NCI-H1092 treated with DMSO at 0.1 percent for 48 hours (cell line): Measurements from ENCODE around the gene CCDC3.

ENCODE experiments used
- DNase-seq: peaks from one replicate; lab custom pipeline; 2025; lab: John Stamatoyannopoulos, UW

Gene CCDC3

DNA sequence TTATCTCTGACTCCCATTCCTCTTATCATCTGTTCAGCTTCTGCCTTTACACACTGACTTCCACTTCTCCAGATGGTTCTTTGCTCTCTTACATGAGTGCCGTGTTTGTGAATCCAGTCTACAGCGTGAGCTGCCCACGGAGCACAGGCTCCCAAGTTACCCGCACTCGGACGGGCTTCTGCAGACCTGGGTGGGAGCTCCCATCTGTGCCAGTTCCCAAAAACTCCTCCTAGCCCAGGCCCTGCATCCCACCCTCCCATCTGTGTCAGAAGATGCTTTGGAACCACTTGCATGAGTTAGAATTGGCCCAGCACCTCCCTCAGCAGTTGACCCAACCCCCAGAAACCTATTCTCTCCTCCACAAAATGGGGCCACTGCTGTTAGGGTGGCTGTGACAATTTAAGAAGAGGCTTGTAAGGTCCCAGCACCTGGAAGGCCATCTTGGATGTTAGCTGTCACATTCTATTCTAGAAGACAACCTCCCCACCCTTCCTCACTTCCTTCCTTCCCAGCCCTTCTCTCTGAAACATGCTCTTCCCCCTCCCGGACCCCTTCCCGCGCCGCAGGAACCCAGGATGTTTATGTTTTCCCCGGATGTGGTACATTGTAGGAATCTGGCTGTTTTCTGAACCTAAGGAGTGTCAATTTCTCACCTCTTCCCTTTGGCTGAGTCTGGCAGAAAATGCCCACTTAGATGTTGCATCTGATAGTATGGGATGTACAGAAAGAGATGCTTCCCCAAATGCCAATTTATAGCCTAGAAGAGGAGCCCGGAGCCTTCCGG is 79.2 kb downstream of the CCDC3 start:
- no peak for DNase-seq

DNA sequence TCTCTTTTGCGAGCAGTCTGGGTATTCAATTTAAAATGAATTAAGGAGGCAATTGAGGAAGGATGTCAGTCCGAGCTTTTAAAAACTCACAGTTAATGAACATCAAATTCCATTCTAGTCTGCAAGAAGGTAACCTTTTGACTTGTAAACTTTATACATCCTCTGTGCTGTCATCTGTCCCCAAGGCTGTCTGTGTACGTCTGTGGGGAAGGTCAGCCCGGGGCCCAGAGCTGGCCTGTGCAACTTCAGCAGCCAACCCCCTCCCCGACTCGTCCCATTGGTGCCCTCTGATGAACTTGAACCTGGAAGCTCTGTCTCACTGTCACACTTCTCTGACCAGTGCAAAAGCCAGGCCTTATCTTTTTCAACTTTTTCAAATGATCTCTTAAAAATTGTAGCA is 80.3 kb downstream of the CCDC3 start:
- DNase-seq, result no peak

DNA sequence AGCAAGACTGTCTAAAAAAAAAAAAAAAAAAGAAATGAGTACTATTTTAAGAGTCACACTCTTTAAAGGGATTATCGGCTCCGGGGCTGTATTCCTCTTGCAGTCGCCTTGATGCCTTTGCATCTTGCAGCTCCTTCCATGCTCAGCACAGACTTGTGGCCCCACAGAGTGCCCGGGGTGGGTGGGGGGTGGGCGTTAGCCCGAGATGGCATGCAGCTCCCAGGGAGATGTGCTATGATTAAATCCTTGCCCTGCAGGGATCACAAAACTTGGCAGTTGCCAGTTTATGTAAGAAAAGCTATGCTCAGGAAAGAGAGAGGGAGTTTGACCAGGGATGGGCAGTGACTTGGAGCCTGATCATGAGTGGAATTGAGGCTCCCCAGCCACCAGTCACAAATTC is 81.9 kb downstream of the CCDC3 start:
- no peak for DNase-seq

DNA sequence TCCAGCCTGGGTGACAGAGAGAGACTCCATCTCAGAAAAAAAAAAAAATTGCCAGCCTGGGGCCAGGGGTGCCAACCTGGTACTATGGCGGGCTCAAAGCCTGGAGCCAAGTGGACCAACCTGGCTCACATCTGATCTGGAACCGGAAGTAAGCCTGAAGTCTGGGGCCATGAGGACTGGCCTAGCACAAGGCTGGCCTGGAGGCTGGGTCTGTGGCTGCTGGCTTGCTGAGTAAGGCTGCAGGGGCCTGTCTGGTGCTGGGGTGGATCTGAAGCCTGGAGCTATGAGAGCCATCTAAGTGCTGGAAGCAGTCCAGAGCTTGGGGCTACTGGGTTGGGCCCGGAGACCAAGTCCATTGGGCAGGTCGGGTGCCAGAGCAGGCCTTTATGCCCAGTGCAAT is 84.9 kb downstream of the CCDC3 start:
- DNase-seq, result no peak

DNA sequence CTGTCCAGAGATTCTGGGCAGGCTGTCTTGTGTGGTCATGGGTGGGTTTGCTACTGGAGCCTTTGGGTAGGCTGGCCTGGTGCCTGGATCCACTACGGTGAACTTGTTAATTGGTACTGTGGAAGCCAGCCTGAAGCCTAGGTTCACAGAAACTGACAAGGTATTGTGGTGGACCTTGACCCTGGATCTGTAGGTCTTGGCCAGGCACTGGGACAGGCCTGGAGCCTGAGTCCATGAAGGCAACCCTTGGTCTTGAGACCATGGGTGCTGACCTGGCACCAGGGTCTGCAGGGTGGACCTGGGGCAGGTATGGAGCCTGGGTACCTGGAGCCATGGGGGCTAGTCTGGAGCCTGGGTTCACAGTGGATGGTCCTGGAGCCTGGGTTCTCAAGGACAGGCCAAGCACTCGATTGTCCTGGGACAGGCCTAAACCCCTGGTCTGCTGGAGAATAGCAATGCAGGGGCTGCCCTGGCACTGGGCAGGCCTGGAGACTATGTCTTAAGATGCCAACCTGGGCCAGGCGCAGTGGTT is 85.8 kb downstream of the CCDC3 start:
- no peak for DNase-seq

DNA sequence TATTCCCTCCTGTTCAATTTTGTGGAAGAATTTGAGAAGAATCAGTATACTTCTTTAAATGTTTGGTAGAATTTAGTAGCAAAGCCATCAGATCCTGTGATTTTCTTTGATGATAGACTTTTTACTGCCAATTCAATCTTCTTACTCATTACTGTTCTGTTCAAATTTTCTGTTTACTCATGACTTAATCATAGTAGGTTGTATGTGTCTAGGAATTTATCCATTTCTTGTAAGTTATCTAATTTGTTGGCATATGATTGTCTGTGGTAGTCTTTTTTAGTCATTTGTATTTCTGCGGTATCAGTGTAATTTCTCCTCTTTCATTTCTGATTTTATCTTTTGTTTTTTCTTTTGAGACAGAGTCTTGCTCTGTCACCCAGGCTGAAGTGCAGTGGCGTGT is 87.4 kb downstream of the CCDC3 start:
- DNase-seq, result no peak

DNA sequence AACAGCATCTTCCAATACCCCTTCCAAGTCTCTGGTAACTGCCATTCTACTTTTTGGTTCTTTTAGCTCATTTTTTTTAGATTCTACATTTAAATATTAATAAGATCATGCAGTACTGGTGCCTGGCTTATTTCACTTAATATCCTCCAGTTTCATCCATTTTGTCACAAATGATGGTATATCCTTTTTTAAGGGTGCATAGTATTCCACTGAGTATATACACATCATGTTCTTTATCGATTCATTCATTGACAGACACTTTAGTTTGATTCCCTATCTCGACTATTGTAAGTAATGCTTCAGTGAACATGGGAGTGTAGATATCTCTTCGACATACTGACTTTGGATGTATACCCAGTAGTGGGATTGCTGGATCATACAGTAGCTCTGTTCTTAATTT is 89.7 kb downstream of the CCDC3 start:
- DNase-seq, result no peak

DNA sequence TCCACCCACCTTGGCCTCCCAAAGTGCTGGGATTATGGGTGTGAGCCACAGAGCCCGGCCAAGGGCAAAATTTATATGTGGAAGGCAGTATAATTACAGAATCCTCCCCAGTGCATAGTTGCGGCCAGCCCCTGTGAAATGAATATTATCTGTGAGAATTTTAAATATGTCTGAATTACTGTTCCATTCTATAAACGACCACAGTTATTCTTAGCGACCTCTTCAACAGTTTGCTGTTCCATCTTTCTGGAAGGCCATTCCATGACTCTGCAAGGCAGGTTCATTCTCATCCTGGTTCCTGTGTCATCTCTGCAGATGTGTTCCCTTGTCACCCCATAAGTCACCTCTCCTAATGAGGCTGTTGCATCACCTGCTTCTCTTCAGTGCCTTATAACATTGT is 90.7 kb downstream of the CCDC3 start:
- no peak for DNase-seq

DNA sequence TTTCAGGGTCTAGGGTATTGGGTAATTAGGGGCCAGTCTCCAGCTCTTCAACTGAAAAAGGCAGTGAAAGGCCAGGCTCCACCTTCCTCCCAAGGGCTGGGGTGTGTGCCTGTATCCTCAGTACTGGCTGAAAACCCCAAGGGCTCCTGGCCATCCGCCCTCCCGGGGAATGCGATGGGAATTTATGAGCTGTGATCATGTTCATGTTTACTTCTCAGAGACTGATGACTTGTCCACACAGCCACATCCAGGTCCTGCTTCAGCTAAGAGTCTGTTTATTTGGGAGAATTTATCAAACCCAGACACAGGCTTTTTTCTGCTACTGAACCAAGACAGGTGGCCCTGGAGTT is 91.7 kb downstream of the CCDC3 start:
- no peak for DNase-seq

DNA sequence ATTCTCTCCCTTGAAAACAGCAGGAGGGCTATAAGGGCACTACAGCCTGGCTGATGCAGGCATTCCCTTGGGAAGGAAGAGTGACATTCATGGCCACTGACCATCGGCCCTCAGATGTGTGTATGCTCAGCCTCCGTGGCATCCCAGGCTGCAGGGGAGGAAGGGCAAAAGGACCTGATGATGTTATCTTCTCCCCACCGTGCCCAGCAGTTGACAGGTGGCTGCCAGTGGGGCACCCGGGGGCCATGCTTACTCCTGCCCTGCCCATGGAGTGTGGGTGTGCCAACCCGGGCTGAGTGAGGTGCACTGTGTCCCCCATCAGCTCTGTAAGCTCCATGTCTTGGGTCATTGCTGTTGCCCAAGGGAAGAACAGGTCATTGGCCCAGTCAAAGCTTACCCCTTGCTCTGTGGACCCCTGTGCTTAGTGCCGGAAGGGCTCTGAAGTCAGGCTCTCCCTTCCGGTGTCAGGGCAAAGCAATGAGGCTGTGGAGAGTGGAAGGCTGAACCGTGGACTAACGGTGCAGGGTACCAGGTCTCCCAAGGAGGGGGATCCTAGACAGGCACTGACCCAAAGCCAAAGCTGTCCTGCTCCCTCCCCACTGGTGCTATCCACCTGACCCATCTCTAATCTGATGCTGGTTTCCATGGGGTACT is 92.2 kb downstream of the CCDC3 start:
- no peak for DNase-seq

DNA sequence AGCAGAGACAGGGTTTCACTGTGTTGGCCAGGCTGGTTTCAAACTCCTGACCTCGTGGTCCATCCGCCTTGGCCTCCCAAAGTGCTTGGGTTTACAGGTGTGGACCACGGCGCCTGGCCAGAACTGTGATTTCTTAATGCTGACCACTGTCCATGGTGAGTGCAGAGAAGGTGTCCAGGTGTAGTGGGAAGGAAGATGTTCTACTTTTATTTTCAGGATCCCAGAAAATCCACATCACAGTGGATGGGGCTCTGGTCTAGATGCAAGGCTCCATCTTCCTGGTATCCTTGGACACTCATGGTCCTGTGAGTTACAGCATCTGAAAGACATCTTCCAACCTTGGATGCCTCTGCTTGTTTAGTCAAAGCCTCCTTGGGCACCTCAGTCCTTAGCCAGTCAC is 92.7 kb downstream of the CCDC3 start:
- no peak for DNase-seq

DNA sequence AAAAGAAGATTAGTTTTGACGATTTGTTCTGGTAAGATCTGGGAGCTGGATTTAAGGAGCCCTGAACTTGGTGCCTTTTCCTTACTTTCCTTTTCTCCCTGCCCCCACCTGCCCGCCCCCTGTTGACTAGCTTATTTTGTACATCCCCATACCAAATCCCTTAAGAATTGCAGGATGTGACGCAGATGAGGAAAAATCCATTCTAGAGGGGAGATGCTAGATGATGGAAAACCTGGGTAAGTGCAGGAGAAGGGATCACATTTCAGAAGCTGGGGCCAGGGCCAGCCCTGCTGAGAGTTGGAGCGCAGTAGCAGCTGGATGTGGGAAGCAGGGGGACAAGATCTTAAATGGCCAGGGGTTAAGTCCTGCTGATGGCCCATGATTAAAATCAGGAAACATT is 93.9 kb downstream of the CCDC3 start:
- DNase-seq, result no peak

DNA sequence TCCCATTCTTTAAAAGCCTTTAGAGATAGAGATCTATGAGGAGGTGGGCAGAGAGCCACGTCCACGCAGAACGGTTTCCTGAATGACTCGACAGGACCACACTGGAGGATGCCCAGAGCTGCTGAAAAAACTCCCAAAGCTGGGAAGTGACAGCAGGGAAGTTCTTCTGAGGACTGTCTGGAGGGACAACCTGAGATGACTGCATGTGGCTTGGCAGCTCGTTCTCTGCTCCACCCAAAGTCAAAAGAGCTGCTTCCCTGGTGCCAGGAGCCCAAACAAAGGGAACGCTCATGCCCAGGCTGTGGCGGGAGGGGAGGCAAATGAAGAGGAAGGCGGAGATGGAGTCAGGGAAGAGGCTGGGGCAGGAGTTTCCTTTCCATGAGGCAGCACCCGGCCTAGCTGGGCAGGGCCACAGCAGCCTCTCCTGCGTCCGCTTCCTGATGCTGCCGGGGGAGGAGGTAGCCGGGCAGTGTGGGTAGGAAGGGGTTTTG is 95.4 kb downstream of the CCDC3 start:
- no peak for DNase-seq

DNA sequence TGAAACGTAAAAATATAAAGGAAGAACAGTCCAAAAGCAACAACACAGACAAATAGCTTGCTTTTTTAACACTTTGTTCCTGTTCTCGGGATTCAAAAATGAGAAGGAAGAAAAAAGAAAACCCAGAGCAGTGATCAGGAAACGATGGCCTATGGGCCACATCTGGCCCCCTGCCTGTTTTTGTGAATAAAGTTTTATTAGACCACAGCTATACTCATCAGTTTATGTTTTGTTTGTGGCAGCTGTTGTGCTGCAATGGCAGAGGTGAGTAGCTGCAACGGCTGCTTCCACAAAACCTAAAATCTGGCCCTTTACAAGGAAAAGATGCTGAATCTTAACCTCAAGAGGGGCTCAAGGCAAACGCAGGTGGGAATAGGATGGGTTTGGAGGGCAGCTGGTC is 96.4 kb downstream of the CCDC3 start:
- no peak for DNase-seq

DNA sequence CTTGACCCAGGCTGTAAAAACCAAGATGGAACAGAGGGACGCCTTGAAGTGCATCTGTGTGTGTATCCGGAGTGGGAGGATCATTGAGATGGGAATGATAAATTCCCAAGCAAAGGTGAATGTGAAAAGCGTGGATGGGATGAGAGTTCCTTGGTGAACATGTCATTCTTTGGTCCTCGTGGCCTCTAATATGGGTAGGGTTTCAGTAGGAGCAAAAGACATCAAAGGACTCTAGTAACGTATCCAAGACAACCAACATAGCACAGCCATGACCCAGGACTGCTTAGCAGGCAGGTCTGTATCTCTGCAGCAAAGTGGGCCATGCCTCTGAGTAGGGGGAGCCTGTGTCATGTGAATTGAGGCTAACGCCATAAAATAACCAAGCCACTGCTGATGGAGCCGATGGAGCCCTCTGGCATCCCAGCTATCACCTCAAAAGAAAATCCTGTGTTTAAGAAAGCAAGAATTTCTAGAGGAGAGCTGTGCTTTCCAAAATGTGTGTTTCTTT is 98.6 kb downstream of the CCDC3 start:
- DNase-seq, result no peak

DNA sequence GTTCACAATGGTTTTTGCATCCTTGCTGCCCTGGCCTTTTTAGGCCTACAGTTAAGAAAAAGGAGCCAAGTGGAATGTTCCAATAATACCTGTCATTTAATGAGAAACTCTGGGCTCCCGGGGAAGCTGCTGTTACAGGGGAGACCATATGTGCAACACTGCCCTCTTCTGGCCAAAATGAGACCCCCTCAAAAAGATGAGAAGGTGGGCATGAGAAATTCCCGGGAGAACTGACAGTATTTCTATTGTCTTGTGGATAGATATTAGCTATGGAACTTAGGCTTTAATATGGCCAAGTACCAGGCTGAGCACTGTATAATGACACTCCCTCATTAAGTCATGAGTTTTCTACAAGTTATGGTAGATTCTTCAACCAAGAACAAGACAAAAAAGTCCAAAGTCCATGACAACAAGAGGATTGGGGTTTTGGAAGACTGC is 99.4 kb downstream of the CCDC3 start:
- peak; percentile 28 for DNase-seq

DNA sequence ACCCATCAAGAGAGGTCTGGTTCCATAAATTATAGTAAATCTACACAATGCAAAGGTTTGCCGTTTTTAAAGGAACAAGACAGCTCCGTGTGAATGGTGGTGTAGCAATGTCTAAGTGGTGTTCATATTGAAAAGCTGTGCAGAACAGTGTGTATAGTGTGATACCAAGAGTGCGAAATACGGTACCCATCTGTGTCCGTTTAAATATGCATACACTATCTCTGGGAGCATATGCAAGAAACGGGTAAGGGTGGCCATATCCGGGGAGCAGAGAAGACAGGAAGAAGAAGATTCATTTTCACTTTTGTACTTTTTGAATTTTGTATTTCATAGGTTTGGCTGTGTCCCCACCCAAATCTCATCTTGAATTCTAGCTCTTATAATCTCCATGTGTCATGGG is 102.0 kb downstream of the CCDC3 start:
- no peak for DNase-seq

DNA sequence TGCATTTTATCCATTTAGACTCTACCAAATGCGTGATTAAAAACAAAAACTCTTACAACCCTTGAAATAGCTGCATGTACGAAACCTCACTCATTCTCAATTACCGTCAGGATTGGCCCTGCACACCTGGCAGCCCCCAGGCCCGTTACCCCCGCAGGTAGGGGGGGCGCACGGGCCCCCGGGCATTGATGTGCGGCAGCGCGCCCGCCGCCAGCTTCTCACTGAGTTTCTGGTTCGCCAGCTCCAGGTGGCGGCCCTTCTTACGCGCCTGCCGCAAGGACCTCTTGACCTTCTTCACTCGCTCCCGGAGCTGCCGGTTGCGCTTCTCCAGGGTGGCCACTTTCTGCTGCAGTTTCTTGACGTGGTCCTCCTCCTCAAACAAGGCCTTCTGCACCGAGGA is 103.2 kb downstream of the CCDC3 start:
- no peak for DNase-seq

DNA sequence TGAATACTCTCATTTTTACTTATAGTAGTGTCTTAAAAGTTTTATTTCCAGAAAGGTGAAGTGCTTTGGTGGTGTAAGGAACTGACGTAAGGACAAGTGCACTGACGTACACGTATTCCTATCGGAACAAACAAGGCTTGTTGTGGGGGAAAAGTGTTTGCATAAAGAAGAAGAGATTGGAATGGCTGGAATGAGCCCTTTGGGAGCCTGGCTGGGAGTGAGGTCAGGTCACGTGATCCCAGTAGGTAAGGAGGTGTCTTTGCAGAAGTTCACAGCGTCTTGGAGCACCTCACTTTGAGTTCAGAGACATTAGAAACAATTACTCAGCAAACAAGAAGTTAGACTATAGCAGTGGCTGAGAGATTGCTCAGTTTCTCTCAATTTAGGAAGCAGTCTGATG is 104.2 kb downstream of the CCDC3 start:
- DNase-seq, result no peak

DNA sequence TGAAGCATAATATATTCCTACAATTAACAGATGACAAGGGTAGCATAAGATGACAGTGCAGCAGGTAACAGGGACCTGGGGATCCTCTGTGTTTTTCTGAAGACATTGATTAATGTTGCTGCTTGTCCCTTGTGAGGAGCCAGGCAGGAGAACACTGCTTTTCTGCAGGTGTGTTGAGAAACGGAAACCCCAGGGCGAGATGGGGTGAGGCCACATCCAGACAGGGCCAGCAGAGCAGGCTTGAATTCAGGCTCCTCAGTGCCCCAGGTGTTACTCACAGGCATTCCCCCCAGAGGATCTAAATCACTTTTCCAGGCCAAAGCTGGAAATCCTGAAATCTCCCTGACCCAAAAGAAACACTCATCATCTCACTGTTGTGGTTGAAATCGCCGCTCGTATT is 105.3 kb downstream of the CCDC3 start:
- DNase-seq, result no peak

DNA sequence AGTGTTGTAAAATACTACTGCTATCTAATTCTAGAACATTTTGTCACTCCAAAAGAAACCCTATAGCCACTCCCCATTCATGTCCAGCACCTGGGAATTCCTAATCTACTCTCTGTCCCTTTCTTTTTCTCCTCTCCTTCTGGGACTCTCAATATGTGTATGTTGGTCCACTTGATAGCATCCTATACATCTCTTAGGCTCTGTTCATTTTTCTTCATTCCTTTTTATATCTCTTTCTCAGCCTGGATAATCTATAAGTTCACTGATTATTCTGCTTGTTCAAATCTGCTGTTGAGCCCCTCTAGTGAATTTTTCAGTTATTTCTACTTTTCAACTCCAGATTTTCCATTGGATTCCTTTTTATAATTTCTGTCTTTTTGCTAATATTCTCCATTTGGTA is 108.6 kb downstream of the CCDC3 start:
- no peak for DNase-seq

DNA sequence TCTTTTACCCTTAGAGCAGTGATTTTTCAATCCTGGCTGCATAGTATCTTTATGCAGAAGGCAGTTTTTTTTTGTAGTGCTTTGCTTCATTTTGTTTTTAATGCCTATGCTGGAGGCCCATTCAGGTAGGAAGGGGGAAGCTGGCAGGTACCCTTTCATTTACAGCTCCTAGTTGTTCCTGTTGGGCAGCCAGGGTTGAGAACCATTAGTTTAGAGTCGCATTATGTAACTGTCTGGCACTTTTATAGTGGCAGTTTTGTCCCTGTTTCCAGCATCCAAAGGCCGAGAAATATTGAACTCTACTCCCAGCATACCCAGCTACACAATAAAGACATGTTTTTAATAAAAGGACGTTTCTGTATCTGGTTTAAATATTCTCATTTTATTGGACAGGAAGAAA is 110.6 kb downstream of the CCDC3 start:
- no peak for DNase-seq

DNA sequence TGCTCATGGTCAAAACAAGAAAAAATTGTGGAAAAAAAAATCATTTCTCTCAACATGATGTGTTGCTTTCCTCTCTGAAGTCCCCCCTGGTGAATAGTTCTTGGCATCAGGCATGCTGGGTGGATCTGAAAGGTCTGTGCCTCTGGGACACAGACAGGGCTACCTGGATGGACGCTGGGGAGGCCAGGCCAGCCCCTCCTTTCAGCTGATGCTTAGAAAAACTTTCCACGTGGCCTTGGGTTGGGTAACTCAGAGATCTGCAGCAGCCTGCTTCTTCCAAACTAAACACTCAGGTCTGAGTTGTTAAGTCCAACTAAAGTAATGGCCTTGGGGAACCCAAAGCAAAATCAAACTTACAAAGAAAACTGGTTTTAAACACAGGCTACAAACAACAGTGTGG is 113.0 kb downstream of the CCDC3 start:
- DNase-seq, result no peak
